K562 (cell line): ENCODE measurements around the gene PTTG2. TPM values are rescaled to one million over a fixed set of nuclear protein-coding genes. Genes with fewer than 3 reads are reported as not detected.

Experiments
- ATAC-seq: fragments of 200-7000 bp; cut with Tn5 transposase; 3 replicates; pipeline ENCODE4 v1.9.1; 2020; ENCODE audit warnings: moderate library complexity
- BruUV-seq: library from RNA; stranded (reverse); fragments of 400-500 nt; replicated peaks from 2 replicates; lab custom pipeline; 2021; lab: Mats Ljungman, UMichigan
- CTCF ChIA-PET: fragments of 300-600 bp; formaldehyde crosslinking; extraction: SDS; loops from one replicate; lab custom pipeline; 2021; ENCODE audit warnings: low intra/inter-chr PET ratio; lab: Yijun Ruan, JAX
- POLR2A ChIA-PET: fragments of 300-600, 350-650 bp; sonication (Branson Sonifier 250); formaldehyde crosslinking; extraction: SDS; loops from one replicate; lab custom pipeline; 2021; ENCODE audit warnings: antibody characterized with exemption, inconsistent platforms; lab: Yijun Ruan, JAX
- DNase-seq, 4 experiments: peaks; one replicate each; pipeline versions ENCODE4 v3.0.0 to v3.0.0-alpha.2; 2011 to 2018; ENCODE audit warnings: low spot score in 3 of 4, mixed read lengths in 3 of 4; ENCODE audit errors: extremely low read depth in 1 of 4
- FAIRE-seq: peaks from 2 replicates; lab custom pipeline; 2011; peaks lifted over from hg19 to GRCh38; lab: Jason Lieb, UNC
- H2AFZ ChIP-seq: 2 replicates; pipeline ENCODE4 v1.6.0; 2011; ENCODE audit warnings: low read depth, low read length, control low read depth, inconsistent platforms
- H3K27ac ChIP-seq: fragments of 200-600 bp; 3 replicates; pipeline ENCODE4 v1.8.0; 2011; ENCODE audit warnings: low read depth, mild to moderate bottlenecking, control low read depth, inconsistent platforms, low read length, moderate library complexity, mixed read lengths; ENCODE audit errors: extremely low read depth
- H3K27me3 ChIP-seq, 2 experiments: fragments of 300-600 bp in 1 of 2; 2 replicates in 1 of 2; 3 replicates in 1 of 2; pipeline versions ENCODE4 v1.6.0 to v1.8.0; 2011; ENCODE audit warnings: inconsistent platforms in 2 of 2, low read length in 2 of 2, mild to moderate bottlenecking in 1 of 2, mixed read lengths in 1 of 2, moderate library complexity in 1 of 2; ENCODE audit not compliant: control insufficient read depth in 2 of 2, insufficient read depth in 2 of 2
- H3K36me3 ChIP-seq: fragments of 300-600 bp; 3 replicates; pipeline ENCODE4 v1.8.0; 2011; ENCODE audit warnings: mild to moderate bottlenecking, low read length, inconsistent platforms; ENCODE audit not compliant: control insufficient read depth, insufficient read depth
- H3K4me1 ChIP-seq, 2 experiments: fragments of 200-600 bp in 1 of 2; replicated peaks in 1 of 2; 2 replicates in 1 of 2; 3 replicates in 1 of 2; pipeline versions ENCODE4 v1.5.1 to v1.8.0; 2011; ENCODE audit warnings: inconsistent platforms in 2 of 2, low read length in 2 of 2, mild to moderate bottlenecking in 1 of 2, mixed read lengths in 1 of 2, moderate library complexity in 1 of 2; ENCODE audit not compliant: control insufficient read depth in 2 of 2, insufficient read depth in 2 of 2
- H3K4me2 ChIP-seq: 2 replicates; pipeline ENCODE4 v1.6.1; 2011; ENCODE audit warnings: low read length, control low read depth, inconsistent platforms, mixed read lengths; ENCODE audit not compliant: insufficient read depth
- H3K4me3 ChIP-seq: fragments of 200-600 bp; sonication (generic), shearing (Covaris generic); 2 replicates; pipeline ENCODE4 v1.5.1; 2016; ENCODE audit warnings: control low read depth, inconsistent platforms
- H3K79me2 ChIP-seq: fragments of 200-600 bp; 3 replicates; pipeline ENCODE4 v1.8.0; 2011; ENCODE audit warnings: low read length, inconsistent platforms; ENCODE audit not compliant: control insufficient read depth, insufficient read depth
- H3K9ac ChIP-seq, 2 experiments: 2 replicates each; pipeline versions ENCODE4 v1.6.0 to v1.6.1; 2011; ENCODE audit warnings: low read depth in 2 of 2, low read length in 2 of 2, control low read depth in 1 of 2, inconsistent platforms in 1 of 2, mild to moderate bottlenecking in 1 of 2, mixed read lengths in 1 of 2; ENCODE audit not compliant: insufficient read depth in 1 of 2
- H3K9me1 ChIP-seq: one replicate; pipeline ENCODE4 v1.6.0; 2011; ENCODE audit warnings: inconsistent platforms, mild to moderate bottlenecking, low read length, moderate library complexity; ENCODE audit not compliant: control insufficient read depth, insufficient read depth
- H3K9me3 ChIP-seq: replicated peaks from 2 replicates; pipeline ENCODE4 v1.5.1; 2011; ENCODE audit warnings: low read depth, low read length, inconsistent platforms; ENCODE audit not compliant: control insufficient read depth, insufficient read depth
- H4K20me1 ChIP-seq: replicated peaks from 2 replicates; pipeline ENCODE4 v1.6.1; 2011; ENCODE audit warnings: low read length, inconsistent platforms, mixed read lengths; ENCODE audit not compliant: control insufficient read depth, insufficient read depth
- BRD9 ChIP-seq: fragments of 450-650 bp; IDR thresholded peaks from 2 replicates; pipeline ENCODE4 v1.6.1; 2018; ENCODE audit warnings: low read depth; ENCODE audit not compliant: partially characterized antibody
- CHCHD3 ChIP-seq: fragments of 250-450 bp; sonication (Bioruptor Pico); IDR thresholded peaks from 2 replicates; pipeline ENCODE4 v2.1.2; 2022; ENCODE audit warnings: mild to moderate bottlenecking
- CHD4 ChIP-seq: fragments of 200-600 bp; sonication (generic); IDR thresholded peaks from 3 replicates; pipeline ENCODE4 v1.6.1; 2012; ENCODE audit warnings: low read depth, mild to moderate bottlenecking, mixed read lengths, low read length, inconsistent platforms; ENCODE audit not compliant: insufficient read depth, insufficient replicate concordance, poor library complexity, severe bottlenecking
- DMBX1 ChIP-seq: fragments of 250-450 bp; sonication (Bioruptor Pico); IDR thresholded peaks from 2 replicates; pipeline ENCODE4 v1.8.0; 2022; ENCODE audit warnings: inconsistent platforms, mild to moderate bottlenecking, moderate library complexity, borderline replicate concordance
- FOXK1 ChIP-seq: sonication (generic); formaldehyde crosslinking; IDR thresholded peaks from 2 replicates; pipeline ENCODE4 v1.8.0; 2022; ENCODE audit warnings: missing genetic modification reagents, mild to moderate bottlenecking, borderline replicate concordance
- IFI16 ChIP-seq: fragments of 250-450 bp; sonication (Bioruptor Pico); IDR thresholded peaks from 2 replicates; pipeline ENCODE4 v2.1.2; 2022; ENCODE audit warnings: mild to moderate bottlenecking, inconsistent platforms
- KDM5B ChIP-seq: fragments of 200-600 bp; sonication (generic); IDR thresholded peaks from 2 replicates; pipeline ENCODE4 v1.6.1; 2012; ENCODE audit warnings: low read depth, mild to moderate bottlenecking, moderate library complexity, low read length, control low read depth, inconsistent platforms; ENCODE audit not compliant: insufficient replicate concordance
- KLF13 ChIP-seq: fragments of 450-650 bp; IDR thresholded peaks from 2 replicates; pipeline ENCODE4 v1.6.1; 2016; ENCODE audit warnings: missing genetic modification characterization, low read depth, mild to moderate bottlenecking, missing compliant biosample characterization, moderate library complexity, borderline replicate concordance
- MYBL2 ChIP-seq, 2 experiments: fragments of 450-650 bp in 1 of 2; sonication (generic) in 1 of 2; formaldehyde crosslinking in 1 of 2; IDR thresholded peaks; 2 replicates each; pipeline versions ENCODE4 v1.6.1 to v1.8.1; 2017 to 2022; ENCODE audit warnings: borderline replicate concordance in 1 of 2, inconsistent platforms in 1 of 2, low read depth in 1 of 2, mild to moderate bottlenecking in 1 of 2, missing genetic modification reagents in 1 of 2, moderate library complexity in 1 of 2
- POLR2AphosphoS5 ChIP-seq: IDR thresholded peaks from 2 replicates; pipeline ENCODE4 v1.6.1; 2011; ENCODE audit warnings: mild to moderate bottlenecking, low read depth, low read length, moderate library complexity; ENCODE audit not compliant: control insufficient read depth, insufficient read depth
- PRDM10 ChIP-seq: fragments of 450-650 bp; IDR thresholded peaks from 2 replicates; pipeline ENCODE4 v1.6.1; 2018; ENCODE audit not compliant: partially characterized antibody
- SAFB ChIP-seq: fragments of 200-400 bp; formaldehyde crosslinking; IDR thresholded peaks from 2 replicates; pipeline ENCODE4 v1.6.1; 2017; ENCODE audit warnings: low read depth, low read length, borderline replicate concordance
- SIRT6 ChIP-seq: IDR thresholded peaks from one replicate; pipeline ENCODE4 v1.6.1; 2012; ENCODE audit warnings: low read depth, mild to moderate bottlenecking, control low read depth, inconsistent platforms, low read length, moderate library complexity
- SIX5 ChIP-seq, 2 experiments: IDR thresholded peaks; 2 replicates each; pipeline ENCODE4 v1.6.1; 2011; ENCODE audit warnings: low read length in 2 of 2, borderline replicate concordance in 1 of 2, low read depth in 1 of 2, mild to moderate bottlenecking in 1 of 2, moderate library complexity in 1 of 2; ENCODE audit not compliant: insufficient read depth in 1 of 2
- SRF ChIP-seq, 2 experiments: fragments of 250-450, 450-650 bp in 1 of 2; sonication (Bioruptor Pico) in 1 of 2; sonication (generic) in 1 of 2; formaldehyde crosslinking; IDR thresholded peaks; 2 replicates each; pipeline versions ENCODE4 v1.5.0 to v1.5.1; 2020 to 2022; ENCODE audit warnings: mild to moderate bottlenecking in 1 of 2, missing genetic modification reagents in 1 of 2
- TEAD1 ChIP-seq, 2 experiments: fragments of 450-650 bp in 1 of 2; sonication (generic) in 1 of 2; formaldehyde crosslinking; IDR thresholded peaks; 2 replicates each; pipeline versions ENCODE4 v1.4.0 to v1.8.0; 2020 to 2022; ENCODE audit warnings: mild to moderate bottlenecking in 2 of 2, missing genetic modification reagents in 1 of 2
- ZC3H8 ChIP-seq: fragments of 450-650 bp; IDR thresholded peaks from 2 replicates; pipeline ENCODE4 v1.6.1; 2017
- ZNF324 ChIP-seq: fragments of 250-450 bp; sonication (Bioruptor Pico); IDR thresholded peaks from 2 replicates; pipeline ENCODE4 v1.4.0; 2020; ENCODE audit warnings: mild to moderate bottlenecking
- WGBS: fragments of 100-300 bp; shearing (Covaris generic); methylation state at CpG from one replicate; pipeline ENCODE4 v1.1.6; 2016; ENCODE audit warnings: low coverage, mixed read lengths; ENCODE audit not compliant: insufficient coverage; ENCODE audit errors: missing lambda C conversion rate; 5-methylcytosine and 5-hydroxymethylcytosine counted together
- in situ Hi-C: fragments of 300-500 bp; cut with MboI; formaldehyde crosslinking; loops from 4 replicates; pipeline ENCODE4 v1.15.0; 2018; ENCODE audit warnings: inconsistent platforms, mixed read lengths
- intact Hi-C: fragments of 100-400 bp; cut with micrococcal nuclease; formaldehyde crosslinking; loops from 2 replicates; pipeline ENCODE4 v1.14.2; 2022
- polyA plus RNA-seq, 8 experiments: library from polyadenylated mRNA; depleted of rRNA in 4 of 8; stranded (reverse) in 5 of 8; unstranded in 3 of 8; fragments of >200 nt; fragmentation: Nextera tagmentation in 2 of 8; fragmentation: Illumina TruSeq in 1 of 8; extraction: Ambion mirVana in 2 of 8; extraction: Trizol in 1 of 8; gene quantifications; 2 replicates each; pipeline versions ENCODE4 v1.2.1 to v1.2.3, GENCODE V29; 2011 to 2014; ENCODE audit warnings: inconsistent platforms in 1 of 8, missing spikeins in 1 of 8
- total RNA-seq, 7 experiments: library from RNA; depleted of rRNA in 6 of 7; stranded (reverse); fragments of >200 nt in 6 of 7; fragmentation: Illumina TruSeq in 2 of 7; extraction: Trizol in 2 of 7; gene quantifications; 2 replicates each; pipeline versions ENCODE4 v1.2.1 to v1.2.3, GENCODE V29; 2011 to 2021; ENCODE audit warnings: low replicate concordance in 1 of 7
- TF ChIP-seq, protein P1 (sequence below): fragments of 250-450 bp; sonication (Bioruptor Pico); IDR thresholded peaks from 2 replicates; pipeline ENCODE4 v1.6.1; 2021; ENCODE audit warnings: mild to moderate bottlenecking

The PTTG2 gene
- total and polyA plus RNA-seq, 9 of the 15 experiments (the other 6 are each of a cell fraction or from before 2014, with no cell fraction given) = not detected

GRCh38 chr4:37998226-37998625 lies 38.0 kb downstream of the PTTG2 start:
- Histone ChIP-seq H3K4me2 (no peak overlapping the region), H3K36me3 (no peaks in the 10 kb centered on the region), H3K4me3 (no peak overlapping the region), H3K27me3 (peaks cover 9 to 12% of the 10 kb centered on the region in 2 experiments; a peak in 3 of 5 replicates), H3K9ac (no peak overlapping the region), H4K20me1 (peaks cover 6% of the 10 kb centered on the region; the same call in 1 of the 2 replicates), H2AFZ (no peak overlapping the region), H3K4me1 (peaks cover 3 to 7% of the 10 kb centered on the region in 2 experiments; a peak in 3 of 5 replicates), H3K79me2 (no peaks in the 10 kb centered on the region), H3K27ac (no peak overlapping the region), H3K9me3 (no peaks in the 10 kb centered on the region), H3K9me1 (no peaks in the 10 kb centered on the region)
- ATAC-seq (no peak), FAIRE-seq (no peak), DNase-seq (no peak)
- ChIA-PET POLR2A (no interaction called here), CTCF (no interaction called here)
- in situ Hi-C loops (no loop called here), intact Hi-C loops (no loop called here)
- BruUV-seq = no TSS peak
- WGBS = 3% methylated on average over 7 of the region's 9 CpGs
- TF ChIP-seq, protein P1, sequence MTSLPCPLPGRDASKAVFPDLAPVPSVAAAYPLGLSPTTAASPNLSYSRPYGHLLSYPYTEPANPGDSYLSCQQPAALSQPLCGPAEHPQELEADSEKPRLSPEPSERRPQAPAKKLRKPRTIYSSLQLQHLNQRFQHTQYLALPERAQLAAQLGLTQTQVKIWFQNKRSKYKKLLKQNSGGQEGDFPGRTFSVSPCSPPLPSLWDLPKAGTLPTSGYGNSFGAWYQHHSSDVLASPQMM (CRISPR knock-in tag) = no peak
- TF ChIP-seq SAFB (no peak), SIRT6 (no peak), FOXK1 (no peak), ZC3H8 (no peak), SRF (CRISPR knock-in tag; IDR thresholded peaks at IDR 0.05) (no peak), ZNF324 (CRISPR knock-in tag) (no peak), MYBL2 (IDR thresholded peaks at IDR 0.05; ENCODE audit: low read depth) (no peak), MYBL2 (CRISPR knock-in tag; IDR thresholded peaks at IDR 0.05; ENCODE audit: borderline replicate concordance) (no peak), PRDM10 (no peak), IFI16 (CRISPR knock-in tag) (no peak), CHCHD3 (no peak), SIX5 (IDR thresholded peaks at IDR 0.05; ENCODE audit: borderline replicate concordance in 1 of 2, insufficient read depth in 1 of 2, low read depth in 1 of 2, low read length in 2 of 2) (no peak), TEAD1 (CRISPR knock-in tag; IDR thresholded peaks at IDR 0.05) (no peak), BRD9 (no peak), KDM5B (no peak), DMBX1 (no peak), KLF13 (tag) (no peak), CHD4 (no peak), POLR2AphosphoS5 (no peak)
